ENCODE data around the gene SULF2.

The SULF2 gene

DNA sequence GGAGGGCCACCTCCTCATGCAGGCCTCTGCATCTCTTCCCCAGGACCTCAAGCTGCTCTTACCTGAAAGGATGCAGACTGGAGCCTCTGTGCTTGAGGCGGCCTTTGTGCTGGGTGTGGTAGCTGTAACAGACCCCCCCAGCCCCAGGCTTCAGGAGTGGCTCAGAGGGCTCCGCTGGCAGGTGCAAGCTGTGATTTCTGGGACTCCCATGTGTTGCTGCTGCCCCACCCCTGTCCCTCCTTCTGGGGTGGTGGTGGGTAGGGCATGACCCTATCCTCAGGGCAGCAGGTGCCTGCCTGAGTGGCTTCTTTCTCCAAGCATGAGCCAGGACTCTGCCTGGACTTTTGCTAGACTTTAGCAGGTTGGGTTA lies 121.2 kb downstream of the SULF2 start:
- H2AFZ ChIP-seq (ENCODE audit: low read length): peak overlapping the region; percentile 57; the same call in 1 of the 2 replicates
- TF ChIP-seq, protein P1, sequence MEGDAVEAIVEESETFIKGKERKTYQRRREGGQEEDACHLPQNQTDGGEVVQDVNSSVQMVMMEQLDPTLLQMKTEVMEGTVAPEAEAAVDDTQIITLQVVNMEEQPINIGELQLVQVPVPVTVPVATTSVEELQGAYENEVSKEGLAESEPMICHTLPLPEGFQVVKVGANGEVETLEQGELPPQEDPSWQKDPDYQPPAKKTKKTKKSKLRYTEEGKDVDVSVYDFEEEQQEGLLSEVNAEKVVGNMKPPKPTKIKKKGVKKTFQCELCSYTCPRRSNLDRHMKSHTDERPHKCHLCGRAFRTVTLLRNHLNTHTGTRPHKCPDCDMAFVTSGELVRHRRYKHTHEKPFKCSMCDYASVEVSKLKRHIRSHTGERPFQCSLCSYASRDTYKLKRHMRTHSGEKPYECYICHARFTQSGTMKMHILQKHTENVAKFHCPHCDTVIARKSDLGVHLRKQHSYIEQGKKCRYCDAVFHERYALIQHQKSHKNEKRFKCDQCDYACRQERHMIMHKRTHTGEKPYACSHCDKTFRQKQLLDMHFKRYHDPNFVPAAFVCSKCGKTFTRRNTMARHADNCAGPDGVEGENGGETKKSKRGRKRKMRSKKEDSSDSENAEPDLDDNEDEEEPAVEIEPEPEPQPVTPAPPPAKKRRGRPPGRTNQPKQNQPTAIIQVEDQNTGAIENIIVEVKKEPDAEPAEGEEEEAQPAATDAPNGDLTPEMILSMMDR (conservative IDR thresholded peaks at IDR 0.05; ENCODE audit: low read length): peak; percentile 8; the same call in 1 of the 2 replicates
- TF ChIP-seq EZH2phosphoT487 (IDR thresholded peaks at IDR 0.05; ENCODE audit: borderline replicate concordance): no peak

GRCh38 chr20:47663354-47664067 lies 121.8 kb downstream of the SULF2 start:
- peak overlapping the region; percentile 57; the same call in 1 of the 2 replicates for H2AFZ ChIP-seq (ENCODE audit: low read length)
- no peaks in the 10 kb centered on the region for H3K36me3 ChIP-seq (ENCODE audit: insufficient read depth, low read length)
- no peaks in the 10 kb centered on the region for H3K9me3 ChIP-seq (ENCODE audit: insufficient read depth, low read depth, low read length)
- H3K79me2 ChIP-seq (ENCODE audit: insufficient read depth, low read length): no peaks in the 10 kb centered on the region
- H3K4me2 ChIP-seq (ENCODE audit: low read depth, low read length, poor library complexity, severe bottlenecking): no peak overlapping the region
- no peaks in the 10 kb centered on the region for H4K20me1 ChIP-seq (ENCODE audit: insufficient read depth, low read length, poor library complexity, severe bottlenecking)
- H3K9ac ChIP-seq (ENCODE audit: low read depth, low read length, poor library complexity, severe bottlenecking): no peak overlapping the region
- H3K4me3 ChIP-seq (ENCODE audit: low read length, poor library complexity, severe bottlenecking): no peak overlapping the region
- no peak for TF ChIP-seq EZH2phosphoT487 (IDR thresholded peaks at IDR 0.05; ENCODE audit: borderline replicate concordance)
- TF ChIP-seq, protein P1 (conservative IDR thresholded peaks at IDR 0.05; ENCODE audit: low read length): peak; percentile 98
- H3K9me2 ChIP-seq (replicated peaks; ENCODE audit: low read depth, low read length): no peaks in the 10 kb centered on the region
- no peaks in the 10 kb centered on the region for H3K27me3 ChIP-seq (ENCODE audit: insufficient read depth, low read length, poor library complexity, severe bottlenecking)
- no peaks in the 10 kb centered on the region for H3K4me1 ChIP-seq (ENCODE audit: insufficient read depth, low read length, poor library complexity, severe bottlenecking)
- no peaks in the 10 kb centered on the region for H3F3A ChIP-seq (ENCODE audit: low read depth)

More for the DNA sequence above, 121.2 kb downstream of the SULF2 start:
- H3K79me2 ChIP-seq (ENCODE audit: insufficient read depth, low read length): no peaks in the 10 kb centered on the region
- no peak overlapping the region for H3K4me3 ChIP-seq (ENCODE audit: low read length, poor library complexity, severe bottlenecking)
- H3K4me1 ChIP-seq (ENCODE audit: insufficient read depth, low read length, poor library complexity, severe bottlenecking): no peaks in the 10 kb centered on the region
- no peaks in the 10 kb centered on the region for H3K36me3 ChIP-seq (ENCODE audit: insufficient read depth, low read length)
- H3K27me3 ChIP-seq (ENCODE audit: insufficient read depth, low read length, poor library complexity, severe bottlenecking): no peaks in the 10 kb centered on the region
- H3K9me3 ChIP-seq (ENCODE audit: insufficient read depth, low read depth, low read length): no peaks in the 10 kb centered on the region
- H3K9me2 ChIP-seq (replicated peaks; ENCODE audit: low read depth, low read length): no peaks in the 10 kb centered on the region
- no peak overlapping the region for H3K4me2 ChIP-seq (ENCODE audit: low read depth, low read length, poor library complexity, severe bottlenecking)
- no peak overlapping the region for H3K9ac ChIP-seq (ENCODE audit: low read depth, low read length, poor library complexity, severe bottlenecking)
- H3F3A ChIP-seq (ENCODE audit: low read depth): no peaks in the 10 kb centered on the region
- no peaks in the 10 kb centered on the region for H4K20me1 ChIP-seq (ENCODE audit: insufficient read depth, low read length, poor library complexity, severe bottlenecking)

DNA sequence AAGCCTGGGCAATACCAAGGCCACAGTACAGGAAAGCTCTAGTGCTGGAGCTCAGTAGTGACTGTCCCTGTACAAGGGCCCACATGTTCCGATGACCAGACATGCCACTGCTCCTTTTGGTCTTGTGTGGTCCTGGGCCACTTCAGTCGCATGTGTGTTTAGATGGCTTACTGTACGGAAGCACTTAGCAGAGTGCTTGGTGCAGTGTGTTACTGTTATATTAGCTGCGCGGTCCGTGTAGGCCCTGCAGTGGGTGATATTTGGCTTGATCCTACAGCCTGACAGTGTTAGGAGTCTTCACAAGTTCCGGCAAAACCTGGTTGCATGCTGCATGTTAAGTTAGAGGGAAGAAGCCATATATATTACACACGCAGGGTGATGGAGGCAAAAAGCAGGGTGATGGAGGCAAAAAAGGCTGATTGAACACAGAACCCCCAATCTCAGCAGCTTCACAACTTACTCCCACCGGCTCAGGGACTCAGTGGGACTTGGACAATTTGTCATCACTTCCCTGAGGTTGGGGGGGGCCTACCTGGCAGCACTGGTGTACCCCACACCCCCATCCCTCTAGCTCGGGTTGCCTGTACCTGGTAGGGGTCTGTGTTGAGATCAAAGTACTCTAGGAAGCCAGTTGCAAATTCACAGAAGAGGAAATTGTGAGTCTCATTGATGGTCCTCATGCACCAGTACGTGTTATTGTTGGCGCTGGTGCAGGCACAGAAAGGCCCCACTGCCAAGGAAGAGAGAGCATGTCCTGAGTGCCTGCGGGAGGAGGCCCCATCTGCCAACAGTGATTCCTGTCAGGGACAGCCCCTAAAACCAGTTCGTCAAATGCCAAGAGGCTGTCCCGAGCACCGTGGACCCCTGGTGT lies 122.6 kb downstream of the SULF2 start:
- Histone ChIP-seq H3K4me2 (ENCODE audit: low read depth, low read length, poor library complexity, severe bottlenecking) (no peak overlapping the region), H2AFZ (ENCODE audit: low read length) (no peak overlapping the region), H4K20me1 (ENCODE audit: insufficient read depth, low read length, poor library complexity, severe bottlenecking) (no peaks in the 10 kb centered on the region), H3K9me3 (ENCODE audit: insufficient read depth, low read depth, low read length) (no peaks in the 10 kb centered on the region), H3K9me2 (replicated peaks; ENCODE audit: low read depth, low read length) (no peaks in the 10 kb centered on the region), H3F3A (ENCODE audit: low read depth) (no peaks in the 10 kb centered on the region), H3K4me3 (ENCODE audit: low read length, poor library complexity, severe bottlenecking) (no peak overlapping the region), H3K9ac (ENCODE audit: low read depth, low read length, poor library complexity, severe bottlenecking) (no peak overlapping the region), H3K79me2 (ENCODE audit: insufficient read depth, low read length) (no peaks in the 10 kb centered on the region), H3K27me3 (ENCODE audit: insufficient read depth, low read length, poor library complexity, severe bottlenecking) (no peaks in the 10 kb centered on the region), H3K36me3 (ENCODE audit: insufficient read depth, low read length) (no peaks in the 10 kb centered on the region; the same call in 1 of the 2 replicates), H3K4me1 (ENCODE audit: insufficient read depth, low read length, poor library complexity, severe bottlenecking) (no peaks in the 10 kb centered on the region)
- TF ChIP-seq EZH2phosphoT487 (IDR thresholded peaks at IDR 0.05; ENCODE audit: borderline replicate concordance): no peak
- TF ChIP-seq, protein P1 (conservative IDR thresholded peaks at IDR 0.05; ENCODE audit: low read length): no peak
